OCI-LY1 (cell line): Measurements from ENCODE around the gene ALDH4A1.

Experiments used
- H2AFZ ChIP-seq: fragments of 200-600 bp; sonication (generic), shearing (Covaris generic); 2 replicates; pipeline ENCODE4 v1.6.0; 2014; ENCODE audit warnings: antibody characterized with exemption, mild to moderate bottlenecking, low read length
- H3F3A ChIP-seq: fragments of 200-600 bp; sonication (generic), shearing (Covaris generic); 2 replicates; pipeline ENCODE4 v1.6.0; 2014; ENCODE audit warnings: mild to moderate bottlenecking, antibody characterized with exemption, low read length, moderate library complexity; ENCODE audit not compliant: insufficient read depth
- H3K27ac ChIP-seq: fragments of 200-600 bp; sonication (generic); 2 replicates; pipeline ENCODE4 v1.5.1; 2014; ENCODE audit warnings: low read length, mixed run types, mild to moderate bottlenecking, low read depth; ENCODE audit not compliant: poor library complexity, severe bottlenecking
- H3K27me3 ChIP-seq: fragments of 200-600 bp; sonication (generic); 2 replicates; pipeline ENCODE4 v1.6.0; 2014; ENCODE audit warnings: antibody characterized with exemption, mild to moderate bottlenecking, low read length, moderate library complexity; ENCODE audit not compliant: insufficient read depth
- H3K36me3 ChIP-seq: fragments of 200-600 bp; sonication (generic); 2 replicates; pipeline ENCODE4 v1.6.1; 2014; ENCODE audit warnings: mild to moderate bottlenecking, antibody characterized with exemption, low read length, moderate library complexity, mixed read lengths; ENCODE audit not compliant: insufficient read depth
- H3K4me1 ChIP-seq: fragments of 200-600 bp; sonication (generic); 2 replicates; pipeline ENCODE4 v1.5.1; 2014; ENCODE audit warnings: mild to moderate bottlenecking, low read length, moderate library complexity; ENCODE audit not compliant: insufficient read depth, severe bottlenecking
- H3K4me2 ChIP-seq: fragments of 200-600 bp; sonication (generic), shearing (Covaris generic); 2 replicates; pipeline ENCODE4 v1.6.1; 2014; ENCODE audit warnings: low read length
- H3K4me3 ChIP-seq: fragments of 200-600 bp; sonication (generic); 2 replicates; pipeline ENCODE4 v1.5.1; 2014; ENCODE audit warnings: low read length, low read depth, mild to moderate bottlenecking, mixed read lengths; ENCODE audit not compliant: poor library complexity, severe bottlenecking
- H3K79me2 ChIP-seq: fragments of 200-600 bp; shearing (Covaris generic); 2 replicates; pipeline ENCODE4 v1.6.1; 2016; ENCODE audit warnings: mixed run types, low read length, mixed read lengths; ENCODE audit not compliant: insufficient read depth
- H3K9ac ChIP-seq: fragments of 200-600 bp; sonication (generic), shearing (Covaris generic); 2 replicates; pipeline ENCODE4 v1.6.1; 2014; ENCODE audit warnings: mild to moderate bottlenecking, low read length, mixed read lengths
- H3K9me2 ChIP-seq: fragments of 200-600 bp; sonication (generic), shearing (Covaris generic); 2 replicates; pipeline ENCODE4 v1.6.1; 2014; ENCODE audit warnings: low read depth, mild to moderate bottlenecking, low read length, mixed read lengths
- H3K9me3 ChIP-seq: fragments of 200-600 bp; shearing (Covaris generic); 2 replicates; pipeline ENCODE4 v1.6.1; 2014; ENCODE audit warnings: low read length, mixed read lengths
- H4K20me1 ChIP-seq: fragments of 200-600 bp; sonication (generic), shearing (Covaris generic); 2 replicates; pipeline ENCODE4 v1.6.0; 2016; ENCODE audit warnings: mild to moderate bottlenecking, low read length; ENCODE audit not compliant: insufficient read depth
- EZH2 ChIP-seq: fragments of 200-600 bp; sonication (generic), shearing (Covaris generic); IDR thresholded peaks from 2 replicates; pipeline ENCODE4 v1.8.0; 2017; ENCODE audit warnings: borderline replicate concordance, mixed run types, mild to moderate bottlenecking, antibody characterized with exemption, low read length, moderate library complexity, mixed read lengths
- TF ChIP-seq, protein P1 (sequence below): fragments of 200-600 bp; sonication (generic), shearing (Covaris generic); IDR thresholded peaks from 2 replicates; pipeline ENCODE4 v1.5.1; 2017; ENCODE audit warnings: mild to moderate bottlenecking, antibody characterized with exemption, low read length, moderate library complexity, mixed read lengths

The ALDH4A1 gene

DNA sequence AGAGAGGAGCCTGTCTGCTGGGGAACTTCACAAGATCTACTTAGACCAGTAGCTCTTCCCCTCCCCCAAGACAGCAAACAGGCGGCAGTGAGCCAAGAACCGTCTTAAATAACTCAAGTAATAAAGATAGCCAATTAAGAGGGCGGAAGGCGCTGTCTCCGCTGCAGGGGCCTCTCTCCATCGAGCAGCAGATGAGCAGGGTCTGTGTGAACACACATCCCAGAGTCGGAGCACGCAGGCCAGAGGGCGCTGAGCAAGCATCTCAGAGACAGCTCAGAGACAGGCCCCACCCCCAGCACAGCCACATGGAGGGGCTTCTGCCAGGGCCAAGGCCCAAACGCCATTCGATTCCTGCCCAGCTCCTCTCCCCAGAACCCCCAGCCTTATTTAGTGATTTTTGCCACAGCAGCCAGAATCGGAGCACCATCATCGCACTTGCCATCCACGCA lies 43.1 kb upstream of the ALDH4A1 start:
- TF ChIP-seq EZH2: no peak
- H3K79me2 ChIP-seq: no peaks in the 10 kb centered on the region
- H4K20me1 ChIP-seq: no peaks in the 10 kb centered on the region
- H3K36me3 ChIP-seq: no peaks in the 10 kb centered on the region
- H3K4me2 ChIP-seq: no peak overlapping the region
- H3K9me3 ChIP-seq: no peaks in the 10 kb centered on the region
- H3K9me2 ChIP-seq: no peaks in the 10 kb centered on the region
- H3K4me3 ChIP-seq: no peak overlapping the region
- H3K4me1 ChIP-seq: no peaks in the 10 kb centered on the region
- no peaks in the 10 kb centered on the region for H3F3A ChIP-seq
- H3K9ac ChIP-seq: no peak overlapping the region
- H3K27me3 ChIP-seq: peaks cover 3% of the 10 kb centered on the region; the same call in 1 of the 2 replicates
- H2AFZ ChIP-seq: no peak overlapping the region
- no peak overlapping the region for H3K27ac ChIP-seq

DNA sequence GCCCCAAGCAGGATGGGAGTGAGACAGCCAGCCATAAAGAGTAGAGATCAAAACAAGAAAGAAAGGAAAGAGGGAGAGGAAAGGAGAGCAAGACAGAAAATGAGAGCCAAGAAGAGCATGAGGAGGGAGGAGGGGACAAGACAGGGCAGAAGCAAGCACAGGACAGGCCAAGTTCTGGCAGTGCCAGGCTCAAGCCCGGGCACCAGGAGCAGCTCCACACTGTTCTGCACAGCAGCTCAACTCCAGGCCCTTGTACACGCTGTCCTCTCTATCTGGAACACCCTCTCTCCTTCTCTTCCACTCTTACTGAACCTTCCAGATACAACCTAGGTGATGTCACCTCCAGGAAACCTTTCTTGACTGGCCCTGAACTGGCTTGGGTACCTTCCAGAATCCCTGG lies 42.5 kb upstream of the ALDH4A1 start:
- no peak overlapping the region for H3K9ac ChIP-seq
- H3K27me3 ChIP-seq: peaks cover 3% of the 10 kb centered on the region; the same call in 1 of the 2 replicates
- no peak overlapping the region for H3K4me3 ChIP-seq
- no peaks in the 10 kb centered on the region for H3F3A ChIP-seq
- no peaks in the 10 kb centered on the region for H3K4me1 ChIP-seq
- TF ChIP-seq EZH2: no peak
- TF ChIP-seq, protein P1, sequence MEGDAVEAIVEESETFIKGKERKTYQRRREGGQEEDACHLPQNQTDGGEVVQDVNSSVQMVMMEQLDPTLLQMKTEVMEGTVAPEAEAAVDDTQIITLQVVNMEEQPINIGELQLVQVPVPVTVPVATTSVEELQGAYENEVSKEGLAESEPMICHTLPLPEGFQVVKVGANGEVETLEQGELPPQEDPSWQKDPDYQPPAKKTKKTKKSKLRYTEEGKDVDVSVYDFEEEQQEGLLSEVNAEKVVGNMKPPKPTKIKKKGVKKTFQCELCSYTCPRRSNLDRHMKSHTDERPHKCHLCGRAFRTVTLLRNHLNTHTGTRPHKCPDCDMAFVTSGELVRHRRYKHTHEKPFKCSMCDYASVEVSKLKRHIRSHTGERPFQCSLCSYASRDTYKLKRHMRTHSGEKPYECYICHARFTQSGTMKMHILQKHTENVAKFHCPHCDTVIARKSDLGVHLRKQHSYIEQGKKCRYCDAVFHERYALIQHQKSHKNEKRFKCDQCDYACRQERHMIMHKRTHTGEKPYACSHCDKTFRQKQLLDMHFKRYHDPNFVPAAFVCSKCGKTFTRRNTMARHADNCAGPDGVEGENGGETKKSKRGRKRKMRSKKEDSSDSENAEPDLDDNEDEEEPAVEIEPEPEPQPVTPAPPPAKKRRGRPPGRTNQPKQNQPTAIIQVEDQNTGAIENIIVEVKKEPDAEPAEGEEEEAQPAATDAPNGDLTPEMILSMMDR: no peak
- H3K27ac ChIP-seq: no peak overlapping the region
- no peaks in the 10 kb centered on the region for H4K20me1 ChIP-seq
- H3K36me3 ChIP-seq: no peaks in the 10 kb centered on the region
- no peak overlapping the region for H2AFZ ChIP-seq
- no peak overlapping the region for H3K4me2 ChIP-seq
- H3K79me2 ChIP-seq: no peaks in the 10 kb centered on the region
- H3K9me3 ChIP-seq: no peaks in the 10 kb centered on the region
- no peaks in the 10 kb centered on the region for H3K9me2 ChIP-seq

DNA sequence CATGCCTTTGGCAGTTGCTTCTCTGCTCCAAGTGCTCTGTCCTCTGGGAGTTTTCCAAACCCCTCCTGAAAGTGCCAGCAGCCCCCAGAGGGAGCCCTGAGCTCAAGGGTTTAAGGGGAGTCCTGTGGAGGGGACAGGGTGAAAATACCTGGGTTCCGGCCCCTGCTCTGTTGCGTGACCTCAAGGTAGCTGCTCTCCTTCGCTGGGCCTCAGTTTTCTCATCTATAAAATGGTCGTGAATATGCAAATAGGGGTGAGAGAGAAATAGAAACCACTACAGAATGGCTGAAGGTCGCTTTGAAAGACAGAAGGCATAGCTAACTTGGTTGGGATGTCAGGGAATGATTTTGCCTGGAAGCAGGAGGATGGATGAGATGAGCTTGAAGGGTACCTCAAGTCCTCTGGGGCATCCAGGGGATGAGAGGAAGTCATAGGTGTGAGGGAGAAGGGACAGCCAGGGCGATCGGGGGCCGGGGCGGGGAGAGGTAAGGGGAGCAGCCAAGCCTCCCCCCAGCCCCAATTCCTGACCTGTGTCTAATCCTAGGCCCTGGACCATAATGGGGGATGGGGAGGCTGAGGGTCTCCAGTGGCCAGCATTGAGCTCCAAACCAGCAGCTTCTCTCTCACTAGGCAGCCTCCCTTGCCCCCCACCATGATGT lies 41.7 kb upstream of the ALDH4A1 start:
- Histone ChIP-seq H3K79me2 (no peaks in the 10 kb centered on the region), H3F3A (no peaks in the 10 kb centered on the region), H3K9me3 (no peaks in the 10 kb centered on the region), H3K4me3 (no peak overlapping the region), H3K9me2 (no peaks in the 10 kb centered on the region), H3K4me1 (no peaks in the 10 kb centered on the region), H2AFZ (no peak overlapping the region), H3K27ac (no peak overlapping the region), H3K27me3 (peaks cover 3% of the 10 kb centered on the region; the same call in 1 of the 2 replicates), H3K36me3 (no peaks in the 10 kb centered on the region), H3K4me2 (no peak overlapping the region), H4K20me1 (no peaks in the 10 kb centered on the region), H3K9ac (no peak overlapping the region)
- no peak for TF ChIP-seq EZH2
- TF ChIP-seq, protein P1: no peak

DNA sequence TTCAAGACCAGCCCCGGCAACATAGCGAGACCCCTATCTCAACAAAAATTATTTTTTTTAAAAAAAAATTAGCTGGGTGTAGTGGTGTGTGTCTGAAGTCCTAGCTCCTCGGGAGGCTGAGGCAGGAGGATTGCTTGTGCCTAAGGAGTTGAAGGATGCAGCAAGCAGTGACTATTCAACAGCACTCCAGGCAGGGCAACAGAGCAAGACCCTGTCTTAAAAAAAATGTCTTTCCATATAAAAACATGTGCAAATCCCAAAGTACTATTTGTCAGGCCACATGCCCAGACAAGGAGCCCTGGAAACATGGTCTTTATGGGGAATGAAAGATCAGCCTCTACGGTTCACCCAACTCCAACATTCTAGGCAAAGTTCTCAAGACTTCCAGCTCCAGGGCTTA lies 40.8 kb upstream of the ALDH4A1 start:
- no peak overlapping the region for H2AFZ ChIP-seq
- H4K20me1 ChIP-seq: no peaks in the 10 kb centered on the region
- H3K4me2 ChIP-seq: no peak overlapping the region
- TF ChIP-seq, protein P1: no peak
- TF ChIP-seq EZH2: no peak
- no peaks in the 10 kb centered on the region for H3K36me3 ChIP-seq
- H3K9ac ChIP-seq: no peak overlapping the region
- H3K27ac ChIP-seq: no peak overlapping the region
- no peaks in the 10 kb centered on the region for H3K27me3 ChIP-seq
- H3K4me1 ChIP-seq: no peaks in the 10 kb centered on the region
- H3K9me2 ChIP-seq: no peaks in the 10 kb centered on the region
- H3K79me2 ChIP-seq: no peaks in the 10 kb centered on the region
- no peaks in the 10 kb centered on the region for H3F3A ChIP-seq
- no peaks in the 10 kb centered on the region for H3K9me3 ChIP-seq
- no peak overlapping the region for H3K4me3 ChIP-seq
